B cell (primary cell): ENCODE data around the gene ENDOU. TPM values are rescaled to one million over a fixed set of nuclear protein-coding genes. Genes with fewer than 3 reads are reported as not detected.

Experiments
- ATAC-seq: fragments of 200-7000 bp; cut with Tn5 transposase; one replicate; pipeline ENCODE4 v1.10.0; 2021; ENCODE audit warnings: low read depth, mild to moderate bottlenecking, moderate number of reproducible peaks, moderate library complexity
- CTCF ChIA-PET: fragments of 350-600 bp; sonication (Branson Sonifier 250); formaldehyde crosslinking; loops from one replicate; lab custom pipeline; 2021; ENCODE audit warnings: antibody characterized with exemption, inconsistent platforms; lab: Charles Lee
- POLR2A ChIA-PET: fragments of 350-600 bp; sonication (Branson Sonifier 250); formaldehyde crosslinking; loops from one replicate; lab custom pipeline; 2021; ENCODE audit warnings: antibody characterized with exemption; lab: Charles Lee
- DNase-seq: peaks from one replicate; pipeline ENCODE4 v3.0.0; 2013
- H2AFZ ChIP-seq: 2 replicates; pipeline ENCODE4 v1.6.1; 2012; ENCODE audit warnings: mild to moderate bottlenecking, low read depth, low read length; ENCODE audit not compliant: insufficient read depth, poor library complexity, severe bottlenecking
- H3K27ac ChIP-seq, 2 donors: 1 replicate in 1 of 2; 2 replicates in 1 of 2; pipeline ENCODE4 v1.5.1; 2012 to 2013; ENCODE audit warnings: low read length in 2 of 2, mild to moderate bottlenecking in 2 of 2, moderate library complexity in 1 of 2
- H3K27me3 ChIP-seq, 4 experiments: fragments of 200-600 bp in 1 of 4; sonication (generic) in 1 of 4; replicated peaks in 1 of 4; 1 replicate in 2 of 4; 2 replicates in 2 of 4; pipeline versions ENCODE4 v1.6.1 to v1.7.0; 2013 to 2016; ENCODE audit warnings: low read length in 3 of 4, mild to moderate bottlenecking in 2 of 4, mixed read lengths in 1 of 4, moderate library complexity in 1 of 4; ENCODE audit not compliant: insufficient read depth in 4 of 4, control insufficient read depth in 3 of 4; ENCODE audit errors: control extremely low read depth in 1 of 4
- H3K36me3 ChIP-seq, 2 experiments: replicated peaks in 1 of 2; 1 replicate in 1 of 2; 2 replicates in 1 of 2; pipeline versions ENCODE4 v1.6.1 to v1.7.1; 2013; ENCODE audit warnings: low read length in 1 of 2; ENCODE audit not compliant: insufficient read depth in 2 of 2, control insufficient read depth in 1 of 2; ENCODE audit errors: control extremely low read depth in 1 of 2, extremely low read depth in 1 of 2
- H3K4me1 ChIP-seq, 2 donors: fragments of 200-600 bp in 1 of 2; sonication (generic) in 1 of 2; 1 replicate in 1 of 2; 2 replicates in 1 of 2; pipeline versions ENCODE4 v1.5.1 to v1.6.1; 2013 to 2017; ENCODE audit warnings: low read length in 2 of 2; ENCODE audit not compliant: control insufficient read depth in 2 of 2, insufficient read depth in 2 of 2
- H3K4me2 ChIP-seq: replicated peaks from 2 replicates; pipeline ENCODE3; 2012; ENCODE audit warnings: mild to moderate bottlenecking, low read depth, low read length; ENCODE audit not compliant: poor library complexity, severe bottlenecking
- H3K4me3 ChIP-seq, 5 experiments: fragments of 200-600 bp in 1 of 5; sonication (generic) in 1 of 5; 1 replicate in 3 of 5; 2 replicates in 2 of 5; pipeline versions ENCODE4 v1.5.1 to v1.7.0; 2011 to 2016; ENCODE audit warnings: low read length in 4 of 5, mild to moderate bottlenecking in 4 of 5, low read depth in 2 of 5, control low read depth in 1 of 5, moderate library complexity in 1 of 5; ENCODE audit not compliant: insufficient read depth in 1 of 5; ENCODE audit errors: control extremely low read depth in 1 of 5, extremely low read depth in 1 of 5
- H3K79me2 ChIP-seq: fragments of 200-600 bp; sonication (generic); one replicate; pipeline ENCODE4 v1.6.0; 2016; ENCODE audit warnings: low read length; ENCODE audit not compliant: control insufficient read depth, insufficient read depth
- H3K9ac ChIP-seq: fragments of 200-600 bp; sonication (generic); 2 replicates; pipeline ENCODE4 v1.6.1; 2017; ENCODE audit warnings: mild to moderate bottlenecking, low read length, moderate library complexity
- H3K9me3 ChIP-seq, 3 donors: one replicate each; pipeline versions ENCODE4 v1.6.1 to v1.7.1; 2013; ENCODE audit warnings: low read length in 2 of 3; ENCODE audit not compliant: control insufficient read depth in 2 of 3, insufficient read depth in 1 of 3; ENCODE audit errors: control extremely low read depth in 1 of 3
- H4K20me1 ChIP-seq: 2 replicates; pipeline ENCODE4 v1.6.0; 2012; ENCODE audit warnings: mild to moderate bottlenecking, low read length; ENCODE audit not compliant: insufficient read depth, control insufficient read depth, poor library complexity, severe bottlenecking
- H3K27ac Mint-ChIP-seq: one replicate; pipeline ENCODE4 v1.8.0; 2021; ENCODE audit warnings: mixed read lengths
- H3K27me3 Mint-ChIP-seq: one replicate; pipeline ENCODE4 v1.8.0; 2021; ENCODE audit warnings: mixed read lengths
- H3K4me1 Mint-ChIP-seq: one replicate; pipeline ENCODE4 v1.8.0; 2021; ENCODE audit warnings: mixed read lengths
- H3K4me3 Mint-ChIP-seq: one replicate; pipeline ENCODE4 v1.8.0; 2021; ENCODE audit warnings: mixed read lengths
- H3K9me3 Mint-ChIP-seq: one replicate; pipeline ENCODE4 v1.8.0; 2022; ENCODE audit warnings: mixed read lengths; ENCODE audit not compliant: insufficient read depth
- CTCF ChIP-seq: fragments of 200-600 bp; IDR thresholded peaks from one replicate; pipeline ENCODE4 v1.8.0; 2022; ENCODE audit warnings: antibody characterized with exemption, mild to moderate bottlenecking
- EZH2 ChIP-seq: IDR thresholded peaks from 2 replicates; pipeline ENCODE4 v1.6.1; 2012; ENCODE audit warnings: borderline replicate concordance, low read depth, mild to moderate bottlenecking, moderate library complexity, low read length; ENCODE audit not compliant: insufficient read depth, poor library complexity, severe bottlenecking
- WGBS: methylation state at CpG from one replicate; pipeline ENCODE4 v1.1.5; 2013; ENCODE audit warnings: missing lambda C conversion rate; ENCODE audit not compliant: insufficient coverage; 5-methylcytosine and 5-hydroxymethylcytosine counted together
- intact Hi-C: fragments of 100-400 bp; cut with micrococcal nuclease; formaldehyde crosslinking; loops from one replicate; pipeline ENCODE4 v1.10.0; 2022
- polyA plus RNA-seq: library from polyadenylated mRNA; depleted of rRNA; stranded (reverse); fragments of >200 nt; gene quantifications from 2 replicates; pipeline ENCODE4 v1.2.3, GENCODE V29; 2012
- total RNA-seq, 2 donors: library from RNA; stranded (reverse); fragments of 120-200 nt in 1 of 2; gene quantifications; 1 replicate in 1 of 2; 2 replicates in 1 of 2; pipeline versions ENCODE4 v1.2.3 to v1.2.4, GENCODE V29; 2013 to 2022

Gene ENDOU
- total and polyA plus RNA-seq, 2 donors (not counting 1 experiment from before 2014, with no cell fraction given) = 0.03 TPM; not detected in 1

DNA sequence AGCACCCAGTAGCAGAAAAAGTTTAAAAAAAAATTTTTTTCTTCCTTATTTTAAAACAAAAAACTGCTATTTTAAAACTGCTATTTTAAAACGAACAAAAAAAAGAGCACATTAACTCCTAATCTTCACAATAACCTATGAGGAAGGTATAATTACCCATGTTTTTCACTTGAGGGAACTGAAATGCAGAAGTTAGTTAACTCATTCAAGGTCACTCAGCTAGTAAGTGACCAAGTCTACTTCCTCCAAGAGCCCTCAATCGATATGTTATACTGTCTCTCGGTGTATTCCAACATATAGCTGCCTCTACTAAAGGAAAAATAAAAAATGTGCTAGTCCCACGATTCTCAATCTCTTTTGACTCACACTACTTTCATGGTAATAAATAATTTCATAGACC lies 27.2 kb downstream of the ENDOU start:
- no peaks in the 10 kb centered on the region for H4K20me1 ChIP-seq
- H3K79me2 ChIP-seq = peaks cover 35% of the 10 kb centered on the region
- ChIA-PET CTCF (interaction anchor here (0.6 to 3.1 kb wide), 9 partner anchors 8 to 140 kb away, joined by 3 to 19 read pairs (median 5); no protein-coding TSS in a partner anchor), POLR2A (no interaction called here)
- no peak for TF ChIP-seq EZH2
- no peak for TF ChIP-seq CTCF
- no peaks in the 10 kb centered on the region for H3K9me3 ChIP-seq
- peaks cover 17 to 20% of the 10 kb centered on the region in 2 donors for H3K4me1 ChIP-seq
- ATAC-seq = peak; percentile 68
- intact Hi-C loops = no loop called here
- no CpG with 5 or more reads among the region's 4 CpGs for WGBS
- H3K4me1 Mint-ChIP-seq = peaks cover 46% of the 10 kb centered on the region
- no peaks in the 10 kb centered on the region for H3K27me3 Mint-ChIP-seq
- H3K36me3 ChIP-seq = peaks cover 3 to 31% of the 10 kb centered on the region in 2 experiments
- no peaks in the 10 kb centered on the region for H3K27me3 ChIP-seq
- H3K9ac ChIP-seq = peak overlapping the region; percentile 27
- H3K27ac Mint-ChIP-seq = peak overlapping the region; percentile 22
- H3K4me2 ChIP-seq = peak overlapping the region; percentile 67
- peak overlapping the region in 1 of 5 experiments; percentile 11 for H3K4me3 ChIP-seq
- H3K9me3 Mint-ChIP-seq = no peaks in the 10 kb centered on the region
- peak; percentile 54 for DNase-seq
- peak overlapping the region; percentile 21 for H3K4me3 Mint-ChIP-seq
- H2AFZ ChIP-seq = no peak overlapping the region
- H3K27ac ChIP-seq = peak overlapping the region in 1 of 2 donors; percentile 39

DNA sequence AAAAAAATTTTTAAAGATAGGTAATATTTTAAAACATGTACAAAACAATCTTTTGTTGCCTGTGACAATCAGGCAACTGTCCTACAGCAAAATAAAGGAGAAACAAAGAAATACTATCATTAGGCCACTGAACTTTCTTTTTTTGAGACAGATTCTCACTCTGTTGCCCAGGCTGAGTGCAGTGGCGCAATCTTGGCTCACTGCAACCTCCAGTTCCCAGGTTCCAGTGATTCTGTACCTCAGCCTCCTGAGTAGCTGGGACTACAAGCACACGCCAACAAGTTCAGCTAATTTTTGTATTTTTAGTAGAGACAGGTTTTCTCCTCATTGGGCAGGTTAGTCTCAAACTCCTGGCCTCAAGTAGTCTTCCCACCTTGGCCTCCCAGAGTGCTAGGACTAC lies 36.1 kb downstream of the ENDOU start:
- Histone ChIP-seq H3K9ac (no peak overlapping the region), H3K4me3 (no peak overlapping the region), H3K9me3 (no peaks in the 10 kb centered on the region), H3K27me3 (no peaks in the 10 kb centered on the region), H3K4me2 (no peak overlapping the region), H4K20me1 (no peaks in the 10 kb centered on the region), H2AFZ (no peak overlapping the region), H3K4me1 (no peaks in the 10 kb centered on the region), H3K79me2 (peaks cover 15% of the 10 kb centered on the region), H3K36me3 (peaks cover 2 to 49% of the 10 kb centered on the region in 2 experiments), H3K27ac (no peak overlapping the region)
- intact Hi-C loops = no loop called here
- ChIA-PET POLR2A (no interaction called here), CTCF (interaction anchor here (1.0 to 1.8 kb wide), 2 partner anchors 21 to 149 kb away, joined by 4 read pairs; no protein-coding TSS in a partner anchor)
- H3K9me3 Mint-ChIP-seq = no peaks in the 10 kb centered on the region
- no peak overlapping the region for H3K27ac Mint-ChIP-seq
- peaks cover 4% of the 10 kb centered on the region for H3K4me1 Mint-ChIP-seq
- ATAC-seq (no peak), DNase-seq (no peak)
- H3K27me3 Mint-ChIP-seq = no peaks in the 10 kb centered on the region
- no peak overlapping the region for H3K4me3 Mint-ChIP-seq
- WGBS = 100% methylated on average over 2 of the region's 2 CpGs
- TF ChIP-seq CTCF = no peak
- TF ChIP-seq EZH2 = no peak
